GM18858 (cell line): ENCODE results near the gene ALDOA.
A peak's percentile ranks its signal among the peaks of the same experiment; 100 is the strongest.
"Not testable (repeated sequence)": the region's sequence is repeated elsewhere in the genome, so short reads cannot be mapped to it uniquely, and the experiment has no call there.

Experiments
- ATAC-seq: cut with Tn5 transposase; IDR thresholded peaks from one replicate; pipeline ENCODE4 v1.9.1; 2021; ENCODE audit not compliant: unreplicated experiment

Gene ALDOA

GRCh38 chr16:30065102-30065942 is at the start of gene ALDOA:
Gene ALDOA (plus strand): TSS chr16:30065760. CDS start chr16:30066898, 1,138 bp downstream.
- peak; percentile 53 for ATAC-seq

GRCh38 chr16:30016555-30017276 is 48.8 kb upstream of the ALDOA start:
- ATAC-seq, result no peak

- ATAC-seq, result no peak
These were observed 48.3 kb upstream of the ALDOA start for GRCh38 chr16:30017277-30017656.

- ATAC-seq, result not testable (repeated sequence)
These were observed 47.6 kb upstream of the ALDOA start for GRCh38 chr16:30017937-30018336.

GRCh38 chr16:30018731-30019158 is 46.8 kb upstream of the ALDOA start:
- no peak for ATAC-seq

- no peak for ATAC-seq
These were observed 42.7 kb upstream of the ALDOA start, which contains the start of gene C16orf92 for GRCh38 chr16:30022887-30023286. Gene C16orf92 (plus strand): TSS chr16:30023198. CDS start chr16:30023341, 143 bp downstream.

GRCh38 chr16:30023586-30023985 is 42.0 kb upstream of the ALDOA start:
- ATAC-seq, result no peak

- ATAC-seq, result no peak
These were observed 41.1 kb upstream of the ALDOA start for GRCh38 chr16:30024451-30024850.

- no peak for ATAC-seq
These were observed 40.4 kb upstream of the ALDOA start for GRCh38 chr16:30025156-30025555.

GRCh38 chr16:30025574-30025973 is 40.0 kb upstream of the ALDOA start:
- no peak for ATAC-seq

GRCh38 chr16:30026449-30026848 is 39.1 kb upstream of the ALDOA start:
- no peak for ATAC-seq

- no peak for ATAC-seq
These were observed 37.7 kb upstream of the ALDOA start for GRCh38 chr16:30027588-30028437.

GRCh38 chr16:30028438-30029076 is 37.0 kb upstream of the ALDOA start:
- ATAC-seq, result no peak

- no peak for ATAC-seq
These were observed 35.4 kb upstream of the ALDOA start for GRCh38 chr16:30030011-30030685.

- ATAC-seq, result no peak
These were observed 34.6 kb upstream of the ALDOA start, which contains the start of gene TLCD3B for GRCh38 chr16:30030841-30031413. Gene TLCD3B (minus strand): TSS chr16:30031271. CDS start chr16:30030527, 744 bp downstream.

- no peak for ATAC-seq
These were observed 34.1 kb upstream of the ALDOA start for GRCh38 chr16:30031477-30031918.

- ATAC-seq, result no peak
These were observed 33.3 kb upstream of the ALDOA start for GRCh38 chr16:30032083-30032819.

- ATAC-seq, result no peak
These were observed 32.3 kb upstream of the ALDOA start for GRCh38 chr16:30033270-30033669.

- ATAC-seq, result no peak
These were observed 25.3 kb upstream of the ALDOA start for GRCh38 chr16:30040221-30040620.
